ENCODE results near the gene TDRD9.
"Not testable (repeated sequence)": the region's sequence is repeated elsewhere in the genome, so short reads cannot be mapped to it uniquely, and the experiment has no call there.

Gene TDRD9

GRCh38 chr14:103885509-103885932 is 42.7 kb upstream of the TDRD9 start:
- no peaks in the 10 kb centered on the region for H3K27me3 ChIP-seq (replicated peaks; ENCODE audit: control insufficient read depth, insufficient read depth, low read length, poor library complexity, severe bottlenecking)
- no peaks in the 10 kb centered on the region for H3K9me3 ChIP-seq (ENCODE audit: control insufficient read depth, low read length)
- peaks cover 2% of the 10 kb centered on the region for H3K4me1 ChIP-seq (ENCODE audit: control insufficient read depth, insufficient read depth, low read length, poor library complexity, severe bottlenecking)
- no peak overlapping the region for H3K27ac ChIP-seq (ENCODE audit: insufficient read depth, low read length, poor library complexity, severe bottlenecking)
- H3K4me3 ChIP-seq (ENCODE audit: insufficient read depth, low read depth, low read length, poor library complexity, severe bottlenecking): no peak overlapping the region
- H3K36me3 ChIP-seq (ENCODE audit: control insufficient read depth, insufficient read depth, low read length): no peaks in the 10 kb centered on the region
- no peak for DNase-seq

- no peaks in the 10 kb centered on the region for H3K4me1 ChIP-seq (ENCODE audit: control insufficient read depth, insufficient read depth, low read length, poor library complexity, severe bottlenecking)
- H3K4me3 ChIP-seq (ENCODE audit: insufficient read depth, low read depth, low read length, poor library complexity, severe bottlenecking): no peak overlapping the region
- H3K9me3 ChIP-seq (ENCODE audit: control insufficient read depth, low read length): no peaks in the 10 kb centered on the region
- H3K27ac ChIP-seq (ENCODE audit: insufficient read depth, low read length, poor library complexity, severe bottlenecking): no peak overlapping the region
- no peak for DNase-seq
- H3K36me3 ChIP-seq (ENCODE audit: control insufficient read depth, insufficient read depth, low read length): no peaks in the 10 kb centered on the region
- no peaks in the 10 kb centered on the region for H3K27me3 ChIP-seq (replicated peaks; ENCODE audit: control insufficient read depth, insufficient read depth, low read length, poor library complexity, severe bottlenecking)
Measured at GRCh38 chr14:103886304-103887169, 41.7 kb upstream of the TDRD9 start.

- DNase-seq: no peak
- Histone ChIP-seq H3K36me3 (ENCODE audit: control insufficient read depth, insufficient read depth, low read length) (no peaks in the 10 kb centered on the region), H3K9me3 (ENCODE audit: control insufficient read depth, low read length) (no peaks in the 10 kb centered on the region), H3K4me1 (ENCODE audit: control insufficient read depth, insufficient read depth, low read length, poor library complexity, severe bottlenecking) (no peaks in the 10 kb centered on the region), H3K4me3 (ENCODE audit: insufficient read depth, low read depth, low read length, poor library complexity, severe bottlenecking) (no peak overlapping the region), H3K27me3 (replicated peaks; ENCODE audit: control insufficient read depth, insufficient read depth, low read length, poor library complexity, severe bottlenecking) (no peaks in the 10 kb centered on the region), H3K27ac (ENCODE audit: insufficient read depth, low read length, poor library complexity, severe bottlenecking) (no peak overlapping the region)
Measured at GRCh38 chr14:103887170-103887501, 41.1 kb upstream of the TDRD9 start.

- DNase-seq: no peak
- H3K4me3 ChIP-seq (ENCODE audit: insufficient read depth, low read depth, low read length, poor library complexity, severe bottlenecking): no peak overlapping the region
Measured at GRCh38 chr14:103887557-103888115, 40.6 kb upstream of the TDRD9 start.

GRCh38 chr14:103889002-103889312 is 39.3 kb upstream of the TDRD9 start:
- not testable (repeated sequence) for H3K9me3 ChIP-seq (ENCODE audit: control insufficient read depth, low read length); H3K27me3 ChIP-seq (replicated peaks; ENCODE audit: control insufficient read depth, insufficient read depth, low read length, poor library complexity, severe bottlenecking); H3K4me3 ChIP-seq (ENCODE audit: insufficient read depth, low read depth, low read length, poor library complexity, severe bottlenecking); H3K36me3 ChIP-seq (ENCODE audit: control insufficient read depth, insufficient read depth, low read length); H3K4me1 ChIP-seq (ENCODE audit: control insufficient read depth, insufficient read depth, low read length, poor library complexity, severe bottlenecking); DNase-seq; H3K27ac ChIP-seq (ENCODE audit: insufficient read depth, low read length, poor library complexity, severe bottlenecking)

More at GRCh38 chr14:103887557-103888115, 40.6 kb upstream of the TDRD9 start:
- H3K27ac ChIP-seq (ENCODE audit: insufficient read depth, low read length, poor library complexity, severe bottlenecking): no peak overlapping the region
- H3K9me3 ChIP-seq (ENCODE audit: control insufficient read depth, low read length): no peaks in the 10 kb centered on the region
- H3K4me1 ChIP-seq (ENCODE audit: control insufficient read depth, insufficient read depth, low read length, poor library complexity, severe bottlenecking): no peaks in the 10 kb centered on the region
- H3K36me3 ChIP-seq (ENCODE audit: control insufficient read depth, insufficient read depth, low read length): no peaks in the 10 kb centered on the region
- no peaks in the 10 kb centered on the region for H3K27me3 ChIP-seq (replicated peaks; ENCODE audit: control insufficient read depth, insufficient read depth, low read length, poor library complexity, severe bottlenecking)

- H3K27me3 ChIP-seq (replicated peaks; ENCODE audit: control insufficient read depth, insufficient read depth, low read length, poor library complexity, severe bottlenecking): no peaks in the 10 kb centered on the region
- no peak for DNase-seq
- H3K27ac ChIP-seq (ENCODE audit: insufficient read depth, low read length, poor library complexity, severe bottlenecking): no peak overlapping the region
- no peaks in the 10 kb centered on the region for H3K9me3 ChIP-seq (ENCODE audit: control insufficient read depth, low read length)
- no peaks in the 10 kb centered on the region for H3K4me1 ChIP-seq (ENCODE audit: control insufficient read depth, insufficient read depth, low read length, poor library complexity, severe bottlenecking)
- no peaks in the 10 kb centered on the region for H3K36me3 ChIP-seq (ENCODE audit: control insufficient read depth, insufficient read depth, low read length)
- no peak overlapping the region for H3K4me3 ChIP-seq (ENCODE audit: insufficient read depth, low read depth, low read length, poor library complexity, severe bottlenecking)
Measured at GRCh38 chr14:103889313-103890051, 38.8 kb upstream of the TDRD9 start.

GRCh38 chr14:103890052-103890371 is 38.2 kb upstream of the TDRD9 start:
- no peaks in the 10 kb centered on the region for H3K27me3 ChIP-seq (replicated peaks; ENCODE audit: control insufficient read depth, insufficient read depth, low read length, poor library complexity, severe bottlenecking)
- no peaks in the 10 kb centered on the region for H3K4me1 ChIP-seq (ENCODE audit: control insufficient read depth, insufficient read depth, low read length, poor library complexity, severe bottlenecking)
- H3K9me3 ChIP-seq (ENCODE audit: control insufficient read depth, low read length): no peaks in the 10 kb centered on the region
- H3K27ac ChIP-seq (ENCODE audit: insufficient read depth, low read length, poor library complexity, severe bottlenecking): no peak overlapping the region
- no peak for DNase-seq
- H3K4me3 ChIP-seq (ENCODE audit: insufficient read depth, low read depth, low read length, poor library complexity, severe bottlenecking): no peak overlapping the region
- no peaks in the 10 kb centered on the region for H3K36me3 ChIP-seq (ENCODE audit: control insufficient read depth, insufficient read depth, low read length)

- DNase-seq: no peak
- Histone ChIP-seq H3K9me3 (ENCODE audit: control insufficient read depth, low read length) (no peaks in the 10 kb centered on the region), H3K36me3 (ENCODE audit: control insufficient read depth, insufficient read depth, low read length) (no peaks in the 10 kb centered on the region), H3K4me1 (ENCODE audit: control insufficient read depth, insufficient read depth, low read length, poor library complexity, severe bottlenecking) (no peaks in the 10 kb centered on the region), H3K4me3 (ENCODE audit: insufficient read depth, low read depth, low read length, poor library complexity, severe bottlenecking) (no peak overlapping the region), H3K27me3 (replicated peaks; ENCODE audit: control insufficient read depth, insufficient read depth, low read length, poor library complexity, severe bottlenecking) (no peaks in the 10 kb centered on the region), H3K27ac (ENCODE audit: insufficient read depth, low read length, poor library complexity, severe bottlenecking) (no peak overlapping the region)
Measured at GRCh38 chr14:103890821-103891666, 37.2 kb upstream of the TDRD9 start.

GRCh38 chr14:103891667-103892215 is 36.5 kb upstream of the TDRD9 start:
- no peak for DNase-seq
- Histone ChIP-seq H3K27ac (ENCODE audit: insufficient read depth, low read length, poor library complexity, severe bottlenecking) (no peak overlapping the region), H3K4me1 (ENCODE audit: control insufficient read depth, insufficient read depth, low read length, poor library complexity, severe bottlenecking) (no peaks in the 10 kb centered on the region), H3K4me3 (ENCODE audit: insufficient read depth, low read depth, low read length, poor library complexity, severe bottlenecking) (no peak overlapping the region), H3K36me3 (ENCODE audit: control insufficient read depth, insufficient read depth, low read length) (no peaks in the 10 kb centered on the region), H3K9me3 (ENCODE audit: control insufficient read depth, low read length) (no peaks in the 10 kb centered on the region), H3K27me3 (replicated peaks; ENCODE audit: control insufficient read depth, insufficient read depth, low read length, poor library complexity, severe bottlenecking) (no peaks in the 10 kb centered on the region)
